DND-41 (cell line): ENCODE measurements around the gene MISP3.

Source experiments
- CTCF ChIP-seq: IDR thresholded peaks from 2 replicates; pipeline ENCODE4 v1.5.1; 2012; ENCODE audit warnings: borderline replicate concordance, low read length, moderate library complexity, mild to moderate bottlenecking; ENCODE audit not compliant: poor library complexity, severe bottlenecking; ENCODE audit errors: extremely low read depth
- EZH2 ChIP-seq: IDR thresholded peaks from 3 replicates; pipeline ENCODE4 v1.6.1; 2012; ENCODE audit warnings: borderline replicate concordance, low read depth, mild to moderate bottlenecking, moderate library complexity, low read length, inconsistent platforms; ENCODE audit not compliant: severe bottlenecking

DNA sequence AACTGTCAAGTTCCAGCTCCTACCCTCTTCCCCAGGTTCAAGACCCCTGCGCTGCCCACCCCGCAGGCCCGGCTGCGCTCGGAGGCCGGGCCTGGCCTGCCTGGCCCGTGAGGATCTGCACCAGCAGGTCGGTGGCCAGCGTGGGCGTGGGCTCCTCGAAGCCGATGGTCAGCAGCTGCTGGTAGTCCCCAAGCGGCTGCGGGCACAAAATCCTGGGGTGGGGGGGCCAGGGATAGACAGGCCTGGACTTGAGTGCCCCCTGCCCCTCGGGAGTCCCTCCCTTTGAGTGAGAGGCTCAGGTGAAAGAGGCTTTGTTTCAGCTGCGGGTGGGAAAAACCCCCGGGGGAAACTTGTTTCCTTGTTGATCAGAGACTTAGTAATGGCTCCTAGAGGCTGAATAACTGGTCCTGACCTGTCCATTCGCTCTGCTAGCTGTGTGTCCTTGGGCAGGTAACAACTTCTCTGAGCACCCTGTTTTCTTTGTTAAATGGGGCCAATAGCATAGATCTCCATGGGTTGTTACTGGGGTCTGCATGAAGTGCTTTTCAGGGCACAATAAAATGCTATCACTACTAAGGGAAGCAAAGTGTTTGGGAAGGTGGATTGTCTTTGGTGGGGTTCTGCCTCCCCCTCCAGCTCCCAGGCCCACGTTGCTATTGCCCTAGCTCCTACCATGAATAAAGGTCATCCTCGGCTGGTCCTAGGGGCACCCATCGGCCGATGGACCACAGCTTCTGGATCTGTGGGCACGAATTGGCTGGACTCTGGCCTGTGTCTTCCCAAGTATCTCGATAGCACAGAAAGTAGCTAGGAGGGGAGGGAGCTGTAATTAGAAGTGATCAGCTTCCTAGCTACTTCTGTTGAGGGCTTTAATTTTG is 9.4 kb downstream of the MISP3 start:
- TF ChIP-seq CTCF = no peak
- TF ChIP-seq EZH2 = no peak
